Immature natural killer cell (primary cell): ENCODE measurements around the gene PRMT5. TPM values are rescaled to one million over a fixed set of nuclear protein-coding genes. Genes with fewer than 3 reads are reported as not detected.
A peak's percentile ranks its signal among the peaks of the same experiment; 100 is the strongest.
"Not testable (repeated sequence)": the region's sequence is repeated elsewhere in the genome, so short reads cannot be mapped to it uniquely, and the experiment has no call there.

Experiments used
- DNase-seq, 3 donors: peaks; one replicate each; pipeline ENCODE4 v3.0.0; 2022; ENCODE audit warnings: mixed read lengths in 1 of 3
- H3K27ac Mint-ChIP-seq, 6 donors: one replicate each; pipeline ENCODE4 v1.8.0; 2020; ENCODE audit warnings: mixed read lengths in 6 of 6, mild to moderate bottlenecking in 5 of 6, inconsistent platforms in 4 of 6, moderate library complexity in 3 of 6
- H3K27me3 Mint-ChIP-seq, 3 donors: one replicate each; pipeline ENCODE4 v1.8.0; 2020 to 2021; ENCODE audit warnings: low read depth in 3 of 3, mild to moderate bottlenecking in 3 of 3, mixed read lengths in 3 of 3, moderate library complexity in 3 of 3, inconsistent platforms in 1 of 3
- H3K36me3 Mint-ChIP-seq, 3 donors: one replicate each; pipeline ENCODE4 v1.8.0; 2020; ENCODE audit warnings: mixed read lengths in 3 of 3, inconsistent platforms in 2 of 3, mild to moderate bottlenecking in 2 of 3
- H3K4me1 Mint-ChIP-seq, 2 donors: one replicate each; pipeline ENCODE4 v1.8.0; 2020; ENCODE audit warnings: inconsistent platforms in 2 of 2, mild to moderate bottlenecking in 2 of 2, mixed read lengths in 2 of 2, moderate library complexity in 1 of 2
- H3K4me3 Mint-ChIP-seq, 5 donors: one replicate each; pipeline ENCODE4 v1.8.0; 2020; ENCODE audit warnings: mild to moderate bottlenecking in 5 of 5, mixed read lengths in 5 of 5, inconsistent platforms in 3 of 5, moderate library complexity in 3 of 5
- H3K9me3 Mint-ChIP-seq, 6 donors: one replicate each; pipeline ENCODE4 v1.8.0; 2020; ENCODE audit warnings: mild to moderate bottlenecking in 6 of 6, mixed read lengths in 6 of 6, inconsistent platforms in 4 of 6, moderate library complexity in 3 of 6
- polyA plus RNA-seq, 3 donors: library from polyadenylated mRNA; unstranded; fragments of 300-500 nt; fragmentation: Illumina TruSeq; gene quantifications; one replicate each; pipeline ENCODE4 v1.2.3, GENCODE V29; 2021

The PRMT5 gene
- polyA plus RNA-seq, 3 donors from 2014 or later, result 32.9 to 34.9 (median 34.7) TPM

- peaks cover 13 to 16% (median 13%) of the 10 kb centered on the region in 3 donors for H3K27me3 Mint-ChIP-seq
- peaks cover 26 to 28% of the 10 kb centered on the region in 2 donors for H3K4me1 Mint-ChIP-seq
- H3K4me3 Mint-ChIP-seq, result no peak overlapping the region
- DNase-seq, result no peak
- H3K9me3 Mint-ChIP-seq, result no peaks in the 10 kb centered on the region
- H3K36me3 Mint-ChIP-seq, result peaks cover 4 to 37% (median 25%) of the 10 kb centered on the region in 3 donors
- no peak overlapping the region for H3K27ac Mint-ChIP-seq
Measured at GRCh38 chr14:22922294-22922693, 6.9 kb downstream of the PRMT5 start.

- Mint-ChIP-seq H3K27ac (peak overlapping the region in 5 of 6 donors; percentile 12 to 100 (median 100)), H3K36me3 (peaks cover 4 to 35% (median 17%) of the 10 kb centered on the region in 3 donors), H3K4me1 (peaks cover 32 to 44% of the 10 kb centered on the region in 2 donors), H3K27me3 (peaks cover 13% of the 10 kb centered on the region in 3 donors), H3K4me3 (no peak overlapping the region), H3K9me3 (no peaks in the 10 kb centered on the region)
- DNase-seq, result no peak
Measured at GRCh38 chr14:22920697-22921096, 8.5 kb downstream of the PRMT5 start.

GRCh38 chr14:22919601-22919921, 9.6 kb downstream of the PRMT5 start:
- Mint-ChIP-seq H3K27me3 (peaks cover 11 to 13% (median 13%) of the 10 kb centered on the region in 3 donors), H3K9me3 (no peaks in the 10 kb centered on the region), H3K36me3 (peaks cover 4 to 30% (median 17%) of the 10 kb centered on the region in 3 donors), H3K4me1 (peaks cover 32 to 48% of the 10 kb centered on the region in 2 donors), H3K4me3 (peak overlapping the region; percentile 94 to 99 (median 95)), H3K27ac (peak overlapping the region; percentile 99 to 100 (median 100))
- DNase-seq, result no peak

- H3K27me3 Mint-ChIP-seq, result peaks cover 11 to 13% (median 13%) of the 10 kb centered on the region in 3 donors
- H3K36me3 Mint-ChIP-seq, result peaks cover 4 to 24% (median 17%) of the 10 kb centered on the region in 3 donors
- no peaks in the 10 kb centered on the region for H3K9me3 Mint-ChIP-seq
- peaks cover 32 to 48% of the 10 kb centered on the region in 2 donors for H3K4me1 Mint-ChIP-seq
- peak within 1 kb of the TSS; percentile 94 to 99 (median 95) for H3K4me3 Mint-ChIP-seq
- peak; percentile 100 for DNase-seq
- H3K27ac Mint-ChIP-seq, result peak within 1 kb of the TSS; percentile 99 to 100 (median 100)
Measured at GRCh38 chr14:22918804-22919600, 10.2 kb downstream of the PRMT5 start, which contains the start of gene RBM23. TSS of gene RBM23 (minus strand) at chr14:22919149.

GRCh38 chr14:22915886-22916521, 13.2 kb downstream of the PRMT5 start:
- no peak for DNase-seq
- Mint-ChIP-seq H3K9me3 (no peaks in the 10 kb centered on the region), H3K4me3 (peak overlapping the region in 2 of 5 donors; percentile 8 to 13), H3K27me3 (peaks cover 11 to 14% (median 13%) of the 10 kb centered on the region in 3 donors), H3K36me3 (peaks cover 0 to 12% (median 0%) of the 10 kb centered on the region in 3 donors), H3K27ac (peak overlapping the region in 4 of 6 donors; percentile 46 to 100 (median 74)), H3K4me1 (peaks cover 40 to 63% of the 10 kb centered on the region in 2 donors)

- not testable (repeated sequence) for DNase-seq, H3K9me3 Mint-ChIP-seq, H3K36me3 Mint-ChIP-seq, H3K4me3 Mint-ChIP-seq
- peak overlapping the region in 2 of 6 donors; percentile 20 to 34 for H3K27ac Mint-ChIP-seq
- peaks cover 39 to 61% of the 10 kb centered on the region in 2 donors for H3K4me1 Mint-ChIP-seq
- peaks cover 11 to 14% (median 13%) of the 10 kb centered on the region in 3 donors for H3K27me3 Mint-ChIP-seq
Measured at GRCh38 chr14:22914836-22915235, 14.3 kb downstream of the PRMT5 start.

GRCh38 chr14:22910916-22911315, 18.3 kb downstream of the PRMT5 start:
- Mint-ChIP-seq H3K27me3 (peaks cover 0 to 2% (median 1%) of the 10 kb centered on the region in 3 donors), H3K4me1 (peaks cover 12 to 29% of the 10 kb centered on the region in 2 donors), H3K9me3 (no peaks in the 10 kb centered on the region), H3K36me3 (peaks cover 6 to 31% (median 18%) of the 10 kb centered on the region in 3 donors), H3K27ac (no peak overlapping the region), H3K4me3 (no peak overlapping the region)
- DNase-seq, result no peak

GRCh38 chr14:22908601-22909000, 20.6 kb downstream of the PRMT5 start:
- Mint-ChIP-seq H3K36me3 (peaks cover 27 to 54% (median 36%) of the 10 kb centered on the region in 3 donors), H3K27ac (peak overlapping the region in 1 of 6 donors; percentile 31), H3K9me3 (no peaks in the 10 kb centered on the region), H3K27me3 (peaks cover 0 to 2% (median 1%) of the 10 kb centered on the region in 3 donors), H3K4me3 (no peak overlapping the region), H3K4me1 (peaks cover 12 to 23% of the 10 kb centered on the region in 2 donors)
- no peak for DNase-seq

GRCh38 chr14:22907429-22907828, 21.7 kb downstream of the PRMT5 start:
- no peak for DNase-seq
- H3K27ac Mint-ChIP-seq, result no peak overlapping the region
- H3K4me1 Mint-ChIP-seq, result peaks cover 11 to 21% of the 10 kb centered on the region in 2 donors
- H3K4me3 Mint-ChIP-seq, result no peak overlapping the region
- peaks cover 0 to 1% (median 0%) of the 10 kb centered on the region in 3 donors for H3K27me3 Mint-ChIP-seq
- no peaks in the 10 kb centered on the region for H3K9me3 Mint-ChIP-seq
- H3K36me3 Mint-ChIP-seq, result peaks cover 31 to 57% (median 37%) of the 10 kb centered on the region in 3 donors

GRCh38 chr14:22906073-22906472, 23.1 kb downstream of the PRMT5 start:
- no peak for DNase-seq
- H3K9me3 Mint-ChIP-seq, result no peaks in the 10 kb centered on the region
- peaks cover 4 to 7% of the 10 kb centered on the region in 2 donors for H3K4me1 Mint-ChIP-seq
- no peak overlapping the region for H3K27ac Mint-ChIP-seq
- no peak overlapping the region for H3K4me3 Mint-ChIP-seq
- H3K27me3 Mint-ChIP-seq, result peaks cover 0 to 5% (median 0%) of the 10 kb centered on the region in 3 donors
- peaks cover 36 to 62% (median 49%) of the 10 kb centered on the region in 3 donors for H3K36me3 Mint-ChIP-seq

- no peak for DNase-seq
- Mint-ChIP-seq H3K27me3 (peaks cover 0 to 5% (median 0%) of the 10 kb centered on the region in 3 donors), H3K4me1 (peaks cover 4 to 11% of the 10 kb centered on the region in 2 donors), H3K9me3 (no peaks in the 10 kb centered on the region), H3K4me3 (no peak overlapping the region), H3K36me3 (peaks cover 36 to 65% (median 54%) of the 10 kb centered on the region in 3 donors), H3K27ac (no peak overlapping the region)
Measured at GRCh38 chr14:22905627-22906026, 23.5 kb downstream of the PRMT5 start.

- DNase-seq, result no peak
- peaks cover 39 to 61% (median 51%) of the 10 kb centered on the region in 3 donors for H3K36me3 Mint-ChIP-seq
- no peak overlapping the region for H3K4me3 Mint-ChIP-seq
- H3K9me3 Mint-ChIP-seq, result no peaks in the 10 kb centered on the region
- peaks cover 0 to 11% of the 10 kb centered on the region in 2 donors for H3K4me1 Mint-ChIP-seq
- peaks cover 0 to 5% (median 2%) of the 10 kb centered on the region in 3 donors for H3K27me3 Mint-ChIP-seq
- H3K27ac Mint-ChIP-seq, result peak overlapping the region in 1 of 6 donors; percentile 11
Measured at GRCh38 chr14:22903742-22904087, 25.5 kb downstream of the PRMT5 start.

GRCh38 chr14:22901799-22902198, 27.4 kb downstream of the PRMT5 start:
- Mint-ChIP-seq H3K27ac (peak overlapping the region in 1 of 6 donors; percentile 48), H3K27me3 (peaks cover 0 to 5% (median 2%) of the 10 kb centered on the region in 3 donors), H3K36me3 (peaks cover 39 to 60% (median 47%) of the 10 kb centered on the region in 3 donors), H3K9me3 (no peaks in the 10 kb centered on the region), H3K4me1 (peaks cover 0 to 11% of the 10 kb centered on the region in 2 donors), H3K4me3 (no peak overlapping the region)
- no peak for DNase-seq
